Measurements from ENCODE around the gene PCAT7. TPM values are rescaled to one million over a fixed set of nuclear protein-coding genes. Genes with fewer than 3 reads are reported as not detected.
"Not testable (repeated sequence)": the region's sequence is repeated elsewhere in the genome, so short reads cannot be mapped to it uniquely, and the experiment has no call there.

Gene PCAT7
- total RNA-seq, 1 donor from 2014 or later = not detected

GRCh38 chr9:94560237-94560636 lies 5.4 kb downstream of the PCAT7 start:
- no peak for DNase-seq (ENCODE audit: extremely low read depth, low read depth, low spot score)

DNA sequence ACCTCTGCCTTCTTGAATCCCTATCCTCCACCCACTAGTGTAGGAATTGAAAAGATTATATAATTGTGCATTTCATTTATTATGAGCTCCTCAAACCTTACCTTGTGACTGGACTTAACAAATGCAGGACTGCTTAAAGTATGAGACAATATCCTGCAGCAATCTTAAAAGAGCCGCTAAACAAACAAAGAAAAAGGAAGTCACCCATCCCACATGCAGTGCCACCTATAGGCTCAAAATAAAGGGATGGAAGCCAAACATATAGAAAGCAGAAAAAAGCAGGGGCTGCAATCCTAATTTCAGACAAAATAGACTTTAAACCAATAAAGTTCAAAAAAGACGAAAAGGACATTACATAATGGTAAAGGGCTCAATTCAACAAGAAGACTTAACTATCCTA lies 8.7 kb downstream of the PCAT7 start:
- no peak for DNase-seq (ENCODE audit: extremely low read depth, low read depth, low spot score)

- not testable (repeated sequence) for DNase-seq (ENCODE audit: extremely low read depth, low read depth, low spot score)
Measured at GRCh38 chr9:94564279-94564678, 9.4 kb downstream of the PCAT7 start.

DNA sequence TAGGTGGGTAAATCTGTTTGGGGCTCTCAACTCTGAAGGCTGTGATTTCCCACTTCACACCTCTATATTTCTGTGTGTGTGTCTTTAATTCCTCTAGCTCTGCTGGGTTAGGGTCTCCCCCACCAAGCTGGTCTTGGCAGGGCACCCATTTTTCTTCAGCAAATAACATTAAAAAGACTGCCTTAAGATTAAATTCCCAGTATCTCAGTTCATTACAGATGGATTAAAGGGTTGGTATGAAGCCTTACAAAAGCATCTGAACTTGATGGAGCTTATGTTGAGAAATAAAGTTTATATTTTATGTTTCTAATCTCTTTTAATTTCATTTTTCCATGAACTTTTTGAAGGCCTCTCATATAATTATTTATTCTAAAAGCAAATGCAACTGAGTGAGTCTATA lies 11.7 kb downstream of the PCAT7 start:
- no peak for DNase-seq (ENCODE audit: extremely low read depth, low read depth, low spot score)

DNA sequence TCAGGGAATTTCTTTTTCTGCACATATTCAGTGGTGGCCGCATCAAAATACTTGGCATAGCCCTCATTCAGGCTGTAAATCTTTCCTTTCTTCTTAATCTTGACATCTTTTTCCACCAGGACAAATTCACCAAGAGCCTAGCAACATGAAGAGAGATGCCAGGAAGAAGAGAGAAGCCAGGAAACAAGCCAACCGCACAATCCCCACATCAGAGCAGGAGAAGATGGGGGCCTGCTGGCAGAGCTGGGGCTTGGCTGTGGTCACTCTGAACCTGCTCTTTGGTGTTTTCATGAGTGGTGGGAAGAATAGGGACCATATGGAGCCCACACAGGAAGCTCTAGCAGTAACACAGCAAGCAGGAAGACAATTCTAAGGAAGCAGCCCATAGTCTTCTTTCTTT lies 12.4 kb downstream of the PCAT7 start:
- no peak for DNase-seq (ENCODE audit: extremely low read depth, low read depth, low spot score)

GRCh38 chr9:94568250-94568889 lies 13.5 kb downstream of the PCAT7 start:
- no peak for DNase-seq (ENCODE audit: extremely low read depth, low read depth, low spot score)

DNA sequence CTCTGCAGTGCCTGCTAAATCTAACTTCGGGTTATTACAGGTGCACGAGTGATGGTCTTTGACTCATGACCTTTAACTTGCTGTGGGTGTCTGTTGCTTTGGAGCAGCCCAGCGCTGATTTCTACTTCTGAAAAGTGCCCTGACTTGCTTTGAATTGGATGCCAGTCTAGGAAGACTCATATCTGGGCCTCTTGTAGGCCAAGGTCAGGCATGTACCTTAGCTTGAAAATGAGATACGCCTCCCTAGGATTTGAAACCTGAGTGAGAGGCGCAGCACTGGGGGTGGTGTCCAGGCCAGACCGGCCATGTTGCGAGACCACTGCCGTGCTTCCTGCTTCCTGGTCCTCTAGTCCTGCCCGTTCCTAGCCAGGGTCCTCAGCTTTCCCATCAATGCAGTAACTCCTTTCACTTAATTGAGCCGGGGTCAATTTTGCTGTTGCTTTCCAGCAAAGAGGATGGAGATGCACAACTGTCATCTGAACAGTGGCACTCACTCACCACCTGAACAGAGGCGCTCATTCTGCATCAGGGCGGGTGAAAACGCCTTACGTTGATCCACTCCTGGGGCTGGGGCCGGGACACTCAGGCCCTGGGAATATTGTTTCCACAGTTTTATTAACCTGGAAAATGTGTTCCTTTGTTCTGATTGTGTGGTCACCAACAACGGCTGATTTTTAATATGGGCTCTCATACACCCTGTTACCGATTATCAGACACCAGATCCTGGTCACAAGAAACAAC lies 14.3 kb downstream of the PCAT7 start:
- DNase-seq (ENCODE audit: extremely low read depth, low read depth, low spot score) = no peak

- no peak for DNase-seq (ENCODE audit: extremely low read depth, low read depth, low spot score)
Measured at GRCh38 chr9:94576131-94576530, 21.2 kb downstream of the PCAT7 start.

DNA sequence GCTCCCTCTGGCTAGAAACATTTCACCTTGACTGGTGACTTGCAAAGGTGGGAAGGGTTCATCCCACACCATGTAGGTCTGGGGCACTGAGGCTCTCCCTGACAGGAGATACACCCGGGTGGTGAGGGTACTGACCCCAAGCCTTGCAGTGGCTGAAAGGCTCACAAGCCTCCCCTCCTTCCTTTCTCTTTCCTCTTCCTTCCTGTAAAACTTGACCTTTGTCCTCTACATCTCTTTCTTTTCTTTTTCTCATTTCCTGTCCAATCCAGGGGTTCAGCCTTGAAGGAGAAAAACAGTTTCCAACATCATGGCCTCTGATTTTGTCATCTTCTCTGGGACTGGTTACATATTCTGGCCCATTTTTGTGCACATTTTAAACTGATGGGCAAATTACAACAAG lies 22.2 kb downstream of the PCAT7 start:
- DNase-seq (ENCODE audit: extremely low read depth, low read depth, low spot score) = no peak

DNA sequence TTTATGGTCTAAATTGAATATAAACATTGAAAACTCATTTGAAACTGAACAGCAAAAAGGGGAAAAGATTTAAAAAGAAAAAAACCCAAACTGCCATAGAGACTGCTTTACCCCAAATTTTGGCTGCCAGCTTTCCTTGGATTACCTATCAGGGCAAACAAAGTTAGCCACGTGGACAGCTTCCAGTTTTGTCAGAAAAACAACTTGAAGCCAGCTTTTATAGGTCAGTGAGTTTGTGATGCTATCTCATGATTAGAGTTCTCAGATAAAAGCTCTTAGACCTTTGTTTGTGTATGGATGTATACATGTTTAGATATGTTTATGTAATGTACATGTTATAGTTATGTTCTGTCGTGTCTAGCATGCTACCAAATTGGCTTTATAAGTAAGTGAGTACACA lies 22.7 kb downstream of the PCAT7 start:
- DNase-seq (ENCODE audit: extremely low read depth, low read depth, low spot score) = no peak

DNA sequence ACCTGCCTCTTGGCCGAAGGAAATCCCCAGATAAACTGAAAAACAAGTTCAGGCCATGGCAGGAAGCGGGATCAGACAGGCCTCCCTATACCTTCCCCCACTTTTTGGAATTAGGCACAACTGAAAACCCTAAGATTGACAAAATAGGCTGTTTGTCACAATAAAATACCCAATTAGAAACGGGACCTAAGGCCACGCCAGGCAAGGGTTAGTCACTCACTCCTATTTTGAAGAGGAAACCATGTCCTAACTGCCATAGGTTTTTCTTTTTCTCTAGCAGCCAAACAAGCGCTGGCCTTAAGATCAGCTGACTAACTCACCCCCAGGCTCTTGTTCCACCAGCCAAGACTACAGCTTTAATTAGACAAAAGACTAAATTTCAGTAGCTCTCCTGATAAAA lies 26.8 kb downstream of the PCAT7 start:
- DNase-seq (ENCODE audit: extremely low read depth, low read depth, low spot score) = no peak

- no peak for DNase-seq (ENCODE audit: extremely low read depth, low read depth, low spot score)
Measured at GRCh38 chr9:94584555-94584954, 29.7 kb downstream of the PCAT7 start.

DNA sequence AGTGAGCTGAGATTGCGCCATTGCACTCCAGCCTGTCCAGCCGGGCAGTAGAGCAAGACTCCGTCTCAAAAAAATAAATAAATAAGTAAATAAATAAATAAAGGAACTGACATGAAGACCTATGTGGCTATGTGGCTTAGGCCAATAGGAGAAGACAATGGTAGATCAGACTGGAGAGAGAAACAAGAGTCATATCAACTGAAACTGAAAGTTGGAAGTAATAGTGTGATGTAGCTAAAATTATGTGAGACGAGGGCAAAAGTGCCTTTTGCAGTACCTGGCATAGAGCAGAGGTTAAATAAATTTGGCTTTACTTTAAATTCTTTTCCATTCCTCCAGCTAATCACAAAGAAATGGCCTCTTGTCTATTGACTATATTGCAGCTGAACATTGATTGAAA lies 31.4 kb downstream of the PCAT7 start:
- DNase-seq (ENCODE audit: extremely low read depth, low read depth, low spot score) = no peak

GRCh38 chr9:94586814-94587213 lies 31.9 kb downstream of the PCAT7 start:
- DNase-seq (ENCODE audit: extremely low read depth, low read depth, low spot score) = no peak

DNA sequence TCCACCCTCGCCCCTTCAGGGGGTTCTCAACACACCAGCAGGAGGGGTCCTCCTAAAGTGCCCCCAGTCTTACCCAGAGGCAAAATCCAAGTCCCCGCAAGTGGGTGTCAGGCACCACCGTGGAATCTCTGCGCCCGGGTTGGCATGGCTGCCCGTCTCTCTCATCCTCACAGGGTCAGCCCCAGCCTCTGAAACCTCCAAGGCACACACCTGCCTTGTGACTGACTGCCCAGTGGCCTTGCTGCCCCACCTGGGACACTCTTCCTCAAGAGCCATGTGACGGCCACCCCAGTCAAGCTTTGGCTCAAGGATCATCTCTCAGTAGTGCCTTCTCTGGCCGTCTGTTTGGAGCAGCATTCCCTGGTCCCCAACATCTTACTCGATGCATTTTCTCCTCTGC lies 33.8 kb downstream of the PCAT7 start:
- DNase-seq (ENCODE audit: extremely low read depth, low read depth, low spot score) = no peak

DNA sequence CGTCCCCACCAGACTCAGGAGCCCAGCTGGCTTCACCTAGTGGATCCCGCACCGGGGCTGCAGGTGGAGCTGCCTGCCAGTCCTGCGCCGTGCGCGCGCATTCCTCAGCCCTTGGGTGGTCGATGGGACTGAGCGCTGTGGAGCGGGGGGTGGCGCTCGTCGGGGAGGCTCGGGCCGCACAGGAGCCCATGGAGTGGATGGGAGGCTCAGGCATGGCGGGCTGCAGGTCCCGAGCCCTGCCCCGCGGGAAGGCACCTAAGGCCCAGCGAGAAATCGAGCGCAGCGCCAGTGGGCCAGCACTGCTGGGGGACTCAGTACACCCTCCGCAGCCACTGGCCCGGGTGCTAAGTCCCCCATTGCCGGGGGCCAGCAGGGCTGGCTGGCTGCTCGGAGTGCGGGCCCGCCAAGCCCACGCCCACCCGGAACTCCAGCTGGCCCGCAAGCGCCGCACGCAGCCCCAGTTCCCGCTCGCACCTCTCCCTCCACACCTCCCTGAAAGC lies 36.2 kb downstream of the PCAT7 start:
- DNase-seq (ENCODE audit: extremely low read depth, low read depth, low spot score) = not testable (repeated sequence)

DNA sequence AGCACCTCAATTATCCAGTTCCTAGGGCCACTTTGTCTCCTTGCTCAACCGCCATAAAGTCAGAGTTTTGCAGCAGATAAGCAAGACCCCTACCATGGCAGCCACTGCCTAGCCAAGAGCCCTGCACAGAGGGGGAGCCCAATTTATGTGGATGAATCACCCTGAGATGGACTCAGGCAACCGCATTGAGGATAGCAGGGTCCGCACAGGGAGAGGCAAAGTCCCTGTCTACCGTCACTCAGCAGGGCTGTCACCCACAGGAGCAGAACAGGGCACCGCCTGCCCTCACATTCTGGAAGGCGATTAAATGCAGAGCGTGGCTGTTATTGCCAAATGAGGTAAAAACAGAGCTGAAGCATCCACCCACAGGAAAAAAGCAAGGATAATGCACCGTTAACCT lies 37.0 kb downstream of the PCAT7 start:
- DNase-seq (ENCODE audit: extremely low read depth, low read depth, low spot score) = no peak

DNA sequence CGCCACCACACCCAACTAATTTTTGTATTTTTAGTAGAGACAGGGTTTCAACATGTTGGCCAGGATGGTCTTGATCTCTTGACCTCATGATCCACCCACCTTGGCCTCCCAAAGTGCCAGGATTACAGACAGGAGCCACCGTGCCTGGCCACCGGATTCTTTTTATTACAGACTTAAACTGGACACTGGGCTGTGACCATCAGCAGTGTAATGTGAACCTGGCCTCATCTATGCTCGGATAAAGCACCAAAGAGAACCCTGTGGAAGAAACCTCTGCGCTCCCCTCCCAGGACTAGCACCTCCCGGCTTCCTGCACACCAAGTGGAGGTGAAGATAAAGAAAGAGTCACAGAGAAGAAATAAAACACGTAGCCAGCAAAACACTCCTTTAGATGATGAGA lies 37.8 kb downstream of the PCAT7 start:
- not testable (repeated sequence) for DNase-seq (ENCODE audit: extremely low read depth, low read depth, low spot score)

GRCh38 chr9:94593459-94594345 lies 38.8 kb downstream of the PCAT7 start, which contains the start of gene FBP2:
Gene FBP2 (minus strand): TSS chr9:94593824. CDS start chr9:94593726, 98 bp downstream.
- no peak for DNase-seq (ENCODE audit: extremely low read depth, low read depth, low spot score)

GRCh38 chr9:94599102-94599501 lies 44.2 kb downstream of the PCAT7 start:
- no peak for DNase-seq (ENCODE audit: extremely low read depth, low read depth, low spot score)

GRCh38 chr9:94600258-94600657 lies 45.4 kb downstream of the PCAT7 start:
- DNase-seq (ENCODE audit: extremely low read depth, low read depth, low spot score) = no peak

Data from glomerular endothelial cell (primary cell).